ENCODE results near the gene RALBP1.

RALBP1 gene

GRCh38 chr18:9549405-9549804 lies 74.1 kb downstream of the RALBP1 start:
- no peak for DNase-seq

DNA sequence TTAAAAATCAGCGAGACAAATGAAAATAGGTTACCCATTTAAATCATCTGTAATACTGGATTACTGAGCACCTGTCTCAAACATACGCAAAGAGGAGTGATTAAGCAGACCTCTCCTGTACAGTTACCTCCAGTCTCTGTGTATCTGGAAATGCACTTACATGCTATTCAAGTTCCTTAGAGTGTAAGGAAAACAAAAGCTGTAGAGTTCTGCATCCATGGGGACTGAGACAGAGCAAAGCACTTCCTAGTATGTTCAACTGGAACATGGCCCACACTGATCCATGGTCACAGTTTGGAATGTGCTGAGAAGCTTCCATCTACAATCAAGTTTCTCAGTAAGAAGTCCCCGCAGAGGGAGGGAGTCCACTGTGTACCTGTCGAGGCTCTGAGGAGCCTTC lies 75.1 kb downstream of the RALBP1 start:
- no peak for DNase-seq

DNA sequence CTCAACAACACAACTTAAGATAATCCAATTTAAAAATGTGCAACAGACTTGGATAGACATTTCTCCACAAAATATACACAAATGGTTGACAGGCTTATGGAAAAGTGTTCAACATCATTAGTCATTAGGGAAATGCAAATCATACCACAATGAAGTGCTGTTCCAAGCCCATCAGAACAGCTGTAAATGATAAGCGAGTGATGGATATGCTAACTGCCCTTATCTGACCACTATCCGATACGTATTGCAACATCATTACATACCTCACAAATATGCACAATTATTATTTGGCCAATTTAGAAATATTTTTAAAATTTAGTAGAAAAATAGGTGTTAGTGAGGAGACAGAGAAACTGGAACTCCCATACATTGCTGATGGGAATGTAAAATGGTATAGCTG lies 76.9 kb downstream of the RALBP1 start:
- no peak for DNase-seq

- no peak for DNase-seq
Measured at GRCh38 chr18:9552616-9553015, 77.3 kb downstream of the RALBP1 start.

- DNase-seq = no peak
Measured at GRCh38 chr18:9557250-9557943, 82.1 kb downstream of the RALBP1 start.

DNA sequence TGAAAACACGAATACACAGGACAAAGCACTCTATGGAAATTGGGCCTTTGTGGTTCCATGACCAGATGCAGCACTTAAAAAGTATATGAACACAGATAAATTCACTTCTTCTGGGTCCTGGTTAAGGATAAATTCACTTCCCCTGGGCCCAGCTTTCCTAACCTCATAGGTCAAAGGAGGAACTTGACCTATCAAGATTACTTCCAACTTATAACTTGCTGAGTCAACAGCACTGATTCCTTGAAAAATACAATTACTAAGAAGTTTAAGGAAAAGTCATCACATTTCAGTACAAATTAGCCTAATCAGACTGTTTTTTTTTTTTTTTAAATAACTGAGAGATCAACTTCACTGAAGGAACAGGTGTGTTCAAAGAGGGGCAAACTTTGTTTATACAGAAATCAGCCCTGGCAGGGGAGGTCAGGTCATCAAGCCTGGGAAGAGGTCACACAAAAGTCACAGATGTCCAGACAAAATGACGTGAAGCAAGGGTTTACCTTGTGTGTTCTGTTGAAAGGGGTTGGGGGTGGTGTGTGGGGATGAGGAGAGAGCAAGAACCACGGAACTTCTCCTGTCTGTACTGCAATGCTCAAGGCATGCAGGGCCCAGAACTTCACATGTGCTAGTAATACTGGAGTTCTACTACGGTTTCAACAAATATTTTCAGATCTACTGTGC lies 83.2 kb downstream of the RALBP1 start:
- DNase-seq = no peak

GRCh38 chr18:9559253-9559652 lies 83.9 kb downstream of the RALBP1 start:
- no peak for DNase-seq

GRCh38 chr18:9561759-9562158 lies 86.4 kb downstream of the RALBP1 start:
- DNase-seq = no peak

DNA sequence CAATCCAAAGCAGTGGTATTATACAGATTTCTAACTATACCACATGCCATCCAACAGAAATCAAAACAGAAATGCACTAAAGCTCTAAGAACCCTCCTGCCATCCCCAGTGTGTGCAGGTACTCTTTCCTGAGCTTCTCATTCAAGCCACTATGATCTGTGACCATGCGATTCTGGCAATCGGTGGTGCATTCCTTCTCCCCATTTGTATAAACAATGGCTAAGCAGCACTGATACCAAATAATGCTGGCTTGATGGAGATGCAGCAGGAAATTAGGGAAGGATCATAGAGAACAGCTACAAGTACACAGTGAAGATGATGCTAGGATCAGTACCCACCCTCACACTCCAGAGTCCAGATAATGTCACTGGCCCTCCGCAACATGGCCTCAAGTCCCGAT lies 87.3 kb downstream of the RALBP1 start:
- DNase-seq = no peak

GRCh38 chr18:9563331-9563730 lies 88.0 kb downstream of the RALBP1 start:
- no peak for DNase-seq

- no peak for DNase-seq
Measured at GRCh38 chr18:9565407-9565806, 90.1 kb downstream of the RALBP1 start.

- no peak for DNase-seq
Measured at GRCh38 chr18:9568186-9568585, 92.9 kb downstream of the RALBP1 start.

- no peak for DNase-seq
Measured at GRCh38 chr18:9569178-9569577, 93.9 kb downstream of the RALBP1 start.

DNA sequence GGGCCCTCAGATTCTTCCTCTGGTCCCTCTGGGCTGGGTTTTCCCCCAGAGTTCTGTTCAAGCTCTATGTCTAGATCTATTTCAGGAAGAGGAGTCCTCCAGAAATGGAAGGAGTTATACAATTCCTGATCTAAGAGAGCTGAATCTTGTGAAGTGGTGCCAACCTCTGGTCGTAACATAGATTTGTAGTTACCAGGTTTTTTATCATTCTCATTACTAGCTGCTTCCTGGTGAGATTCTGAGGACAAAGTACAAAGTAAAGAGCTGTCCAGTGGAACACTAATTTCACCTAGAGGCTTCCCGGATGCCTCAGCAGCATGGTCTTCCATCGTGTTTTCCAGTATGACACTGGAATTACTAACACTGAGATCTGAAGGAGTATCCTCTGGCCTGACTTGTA lies 94.9 kb downstream of the RALBP1 start:
- no peak for DNase-seq

- no peak for DNase-seq
Measured at GRCh38 chr18:9571546-9571945, 96.2 kb downstream of the RALBP1 start.

- DNase-seq = no peak
Measured at GRCh38 chr18:9574473-9575115, 99.3 kb downstream of the RALBP1 start.

DNA sequence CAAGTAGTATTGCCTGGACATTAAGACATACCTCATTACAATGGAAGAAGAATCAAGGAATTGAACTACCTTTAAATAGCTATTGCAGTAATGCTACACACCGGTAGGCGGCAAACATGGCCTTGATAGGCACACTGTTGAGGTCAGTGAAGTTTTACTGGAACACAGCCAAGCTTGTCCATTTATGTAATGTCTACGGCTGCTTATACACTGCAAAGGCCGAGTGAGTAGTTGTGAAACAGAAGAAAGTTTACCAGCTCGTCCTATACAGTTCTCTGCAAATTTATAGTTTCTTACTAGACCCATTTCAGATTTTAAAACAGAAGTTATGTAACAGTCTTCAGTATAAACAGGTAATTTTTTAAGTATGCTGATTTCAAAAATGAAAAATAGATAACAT lies 100.2 kb downstream of the RALBP1 start:
- peak; percentile 36 for DNase-seq

DNA sequence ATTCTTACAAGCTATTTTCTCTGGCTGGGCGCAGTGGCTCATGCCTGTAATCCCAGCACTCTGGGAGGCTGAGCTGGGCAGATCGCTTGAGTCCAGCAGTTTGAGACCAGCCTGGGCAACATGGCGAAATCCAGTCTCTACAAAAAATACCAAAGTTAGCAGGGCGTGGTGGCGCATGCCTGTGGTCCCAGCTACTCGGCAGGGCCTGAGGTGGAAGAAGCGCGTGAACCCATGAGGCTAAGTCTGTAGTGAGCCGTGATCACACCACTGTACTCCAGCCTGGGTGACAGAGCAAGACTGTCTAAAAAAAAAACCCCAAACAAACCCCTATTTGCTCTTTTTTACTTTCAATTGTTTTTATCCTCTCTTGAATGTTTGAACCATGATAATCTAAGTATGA lies 102.0 kb downstream of the RALBP1 start:
- DNase-seq = no peak

DNA sequence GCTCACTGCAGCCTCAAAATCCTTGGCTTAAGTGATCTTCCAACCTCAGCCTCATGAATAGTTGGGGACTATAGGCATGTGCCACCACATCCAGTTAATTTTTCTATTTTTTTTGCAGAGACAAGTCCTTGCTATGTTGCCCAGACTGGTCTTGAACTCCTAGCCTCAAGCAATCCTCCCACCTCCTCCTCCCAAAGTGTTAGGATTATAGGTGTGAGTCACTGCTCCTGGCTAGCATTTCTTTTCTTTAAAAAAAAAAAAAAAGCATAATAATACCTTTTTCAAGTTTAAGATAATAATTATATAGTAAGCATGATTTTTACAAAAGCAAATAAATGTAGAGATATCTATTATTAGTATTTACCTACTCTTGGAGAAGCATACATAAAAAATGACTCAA lies 103.0 kb downstream of the RALBP1 start:
- no peak for DNase-seq

DNA sequence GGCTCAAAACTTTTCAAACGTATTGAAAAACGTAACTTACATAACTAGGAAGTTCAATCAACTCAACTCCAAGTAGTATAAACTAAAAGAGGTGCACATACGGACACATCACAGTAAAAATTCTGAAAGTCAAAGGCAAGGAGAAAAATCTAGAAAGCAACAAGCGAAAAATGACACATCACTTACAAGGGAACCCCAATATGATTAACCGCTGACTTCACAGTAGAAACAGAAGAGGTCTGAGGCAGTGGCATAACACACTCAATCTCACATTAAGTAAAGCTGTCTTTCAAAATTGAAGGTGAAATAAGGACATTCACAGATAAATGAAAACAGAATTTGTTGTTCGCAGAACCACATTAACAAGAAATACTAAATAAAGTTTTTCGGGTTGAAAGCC lies 106.4 kb downstream of the RALBP1 start:
- no peak for DNase-seq

DNA sequence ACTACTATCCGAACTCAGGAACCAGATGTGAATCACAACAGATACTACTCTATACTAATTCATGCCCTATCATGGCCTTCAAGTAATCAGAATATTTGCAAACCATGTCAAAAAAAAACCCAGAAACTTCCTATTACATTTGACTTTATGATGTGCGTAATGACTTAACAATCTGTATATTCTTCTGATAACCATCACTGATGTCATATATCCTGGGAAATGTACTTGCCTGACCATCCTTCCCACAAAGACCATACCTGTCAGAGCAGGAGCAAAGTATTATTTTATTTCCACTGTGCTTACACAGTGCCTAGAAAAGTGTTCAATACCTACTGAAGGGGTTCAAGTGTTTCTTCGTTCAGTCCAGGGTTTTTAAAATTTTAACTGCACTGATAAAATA lies 111.5 kb downstream of the RALBP1 start:
- DNase-seq = no peak
